PC-3 (cell line): ENCODE results near the gene PTPRN2. TPM values are rescaled to one million over a fixed set of nuclear protein-coding genes. Genes with fewer than 3 reads are reported as not detected.

Experiments used
- ATAC-seq: fragments of 200-7000 bp; cut with Tn5 transposase; 2 replicates; pipeline ENCODE4 v1.9.1; 2020; ENCODE audit warnings: mild to moderate bottlenecking, moderate library complexity
- BruUV-seq: library from RNA; stranded (reverse); fragments of 400-500 nt; replicated peaks from 2 replicates; lab custom pipeline; 2021; lab: Mats Ljungman, UMichigan
- CTCF ChIA-PET: fragments of 300-600 bp; sonication (Branson Sonifier 250); formaldehyde crosslinking; loops from one replicate; lab custom pipeline; 2022; ENCODE audit warnings: antibody characterized with exemption; lab: Charles Lee
- POLR2A ChIA-PET: fragments of 300-600 bp; sonication (Branson Sonifier 250); formaldehyde crosslinking; loops from one replicate; lab custom pipeline; 2022; ENCODE audit warnings: antibody characterized with exemption; ENCODE audit not compliant: unreplicated experiment; lab: Charles Lee
- DNase-seq: peaks from one replicate; pipeline ENCODE4 v3.0.0-alpha.2; 2015
- H2AFZ ChIP-seq: fragments of 300-600 bp; sonication (generic); 2 replicates; pipeline ENCODE4 v1.6.0; 2016; ENCODE audit warnings: antibody characterized with exemption, low read length
- H3F3A ChIP-seq: fragments of 300-600 bp; sonication (generic); one replicate; pipeline ENCODE4 v1.6.0; 2017; ENCODE audit warnings: antibody characterized with exemption, low read length, control low read depth, mild to moderate bottlenecking; ENCODE audit not compliant: unreplicated experiment
- H3K27ac ChIP-seq: fragments of 300-600 bp; sonication (generic); 2 replicates; pipeline ENCODE4 v1.5.1; 2016; ENCODE audit warnings: mild to moderate bottlenecking, low read length
- H3K27me3 ChIP-seq: fragments of 300-600 bp; sonication (generic); 2 replicates; pipeline ENCODE4 v1.6.1; 2016; ENCODE audit warnings: low read length, mixed read lengths
- H3K36me3 ChIP-seq: fragments of 300-600 bp; sonication (generic); 2 replicates; pipeline ENCODE4 v1.6.1; 2016; ENCODE audit warnings: low read depth, mixed run types, low read length, mixed read lengths
- H3K4me1 ChIP-seq: fragments of 300-600 bp; sonication (generic); 2 replicates; pipeline ENCODE4 v1.5.1; 2016; ENCODE audit warnings: low read length; ENCODE audit not compliant: insufficient read depth
- H3K4me2 ChIP-seq: fragments of 300-600 bp; sonication (generic); 2 replicates; pipeline ENCODE4 v1.6.0; 2016; ENCODE audit warnings: low read length
- H3K4me3 ChIP-seq: fragments of 300-600 bp; sonication (generic); 2 replicates; pipeline ENCODE4 v1.5.1; 2016; ENCODE audit warnings: mild to moderate bottlenecking, low read length, mixed read lengths
- H3K79me2 ChIP-seq: fragments of 300-600 bp; sonication (generic); 2 replicates; pipeline ENCODE4 v1.6.1; 2017; ENCODE audit warnings: low read length, mixed read lengths
- H3K9ac ChIP-seq: fragments of 300-600 bp; sonication (generic); 2 replicates; pipeline ENCODE4 v1.6.0; 2016; ENCODE audit warnings: mild to moderate bottlenecking, low read length
- H3K9me2 ChIP-seq: fragments of 300-600 bp; sonication (generic); replicated peaks from 2 replicates; pipeline ENCODE4 v1.6.1; 2016; ENCODE audit warnings: mixed run types, low read length, mixed read lengths
- H3K9me3 ChIP-seq: fragments of 300-600 bp; sonication (generic); 2 replicates; pipeline ENCODE4 v1.6.1; 2016; ENCODE audit warnings: low read length, mixed read lengths
- H4K20me1 ChIP-seq: fragments of 300-600 bp; sonication (generic); 2 replicates; pipeline ENCODE4 v1.6.1; 2016; ENCODE audit warnings: low read length, mixed read lengths
- EZH2 ChIP-seq: fragments of 300-600 bp; sonication (generic); IDR thresholded peaks from one replicate; pipeline ENCODE4 v1.6.1; 2017; ENCODE audit warnings: antibody characterized with exemption, mild to moderate bottlenecking, low read length; ENCODE audit not compliant: unreplicated experiment
- EZH2phosphoT487 ChIP-seq: fragments of 300-600 bp; sonication (generic); IDR thresholded peaks from 2 replicates; pipeline ENCODE4 v1.6.1; 2018; ENCODE audit warnings: mild to moderate bottlenecking, antibody characterized with exemption, low read length, borderline replicate concordance
- intact Hi-C: fragments of 100-400 bp; cut with micrococcal nuclease; formaldehyde crosslinking; loops from 2 replicates; pipeline ENCODE4 v1.9.0; 2023
- total RNA-seq: library from RNA; depleted of rRNA; stranded (reverse); fragments of >200 nt; gene quantifications from 2 replicates; pipeline ENCODE4 v1.2.3, GENCODE V29; 2014
- TF ChIP-seq, protein P1 (sequence below): fragments of 300-600 bp; sonication (generic); conservative IDR thresholded peaks from 2 replicates; pipeline ENCODE4 v1.5.1; 2017; ENCODE audit warnings: antibody characterized with exemption, low read depth, mild to moderate bottlenecking, low read length

Gene PTPRN2
- total RNA-seq, 1 experiment from 2014 or later, result 3.2 TPM

DNA sequence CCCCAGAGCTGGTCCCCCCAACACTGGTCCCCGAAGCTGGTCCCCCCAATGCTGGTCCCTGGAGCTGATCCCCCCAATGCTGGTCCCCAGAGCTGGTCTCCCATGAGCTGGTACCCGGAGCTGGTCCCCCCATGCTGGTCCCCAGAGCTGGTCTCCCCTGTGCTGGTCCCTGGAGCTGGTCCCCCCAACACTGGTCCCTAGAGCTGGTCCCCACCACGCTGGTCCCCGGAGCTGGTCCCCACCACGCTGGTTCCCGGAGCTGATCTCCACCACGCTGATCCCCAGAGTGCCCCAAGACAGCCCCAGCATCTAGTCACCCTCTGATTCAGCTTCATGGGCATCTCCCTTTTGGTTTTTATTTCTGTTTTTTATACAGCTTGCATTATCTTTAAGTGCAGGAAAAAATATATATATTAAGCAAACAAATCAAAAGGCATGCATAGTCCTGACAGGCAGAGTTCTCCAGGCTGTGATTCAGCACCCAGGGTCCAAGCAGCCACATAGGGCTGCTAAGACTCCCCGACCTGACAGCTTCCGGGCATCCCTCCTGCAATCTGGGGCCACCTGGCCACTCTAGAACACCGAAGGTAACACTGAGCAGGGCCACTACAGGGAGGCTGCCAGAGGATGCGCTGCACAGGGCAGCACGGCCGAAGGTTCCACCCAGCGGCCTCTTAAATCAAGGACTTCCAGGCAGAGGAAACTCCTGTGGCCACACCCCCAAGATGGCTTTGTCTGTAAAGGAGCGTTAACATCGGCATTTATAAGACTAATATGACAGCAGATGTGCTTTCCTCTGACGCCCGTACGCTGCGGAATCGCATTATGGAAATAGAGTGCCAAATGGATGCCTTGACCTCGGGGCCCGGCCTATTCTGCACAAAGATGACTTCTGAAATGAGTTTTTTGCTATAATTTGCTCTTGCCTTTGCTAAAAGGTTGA lies 215.0 kb downstream of the PTPRN2 start:
- intact Hi-C loops, result no loop called here
- Histone ChIP-seq H3K4me1 (peaks cover 16% of the 10 kb centered on the region; the same call in 1 of the 2 replicates), H3K4me3 (no peak overlapping the region), H3K27ac (no peak overlapping the region), H2AFZ (no peak overlapping the region), H3F3A (no peaks in the 10 kb centered on the region), H3K4me2 (no peak overlapping the region), H3K79me2 (no peaks in the 10 kb centered on the region), H3K9me2 (no peaks in the 10 kb centered on the region), H3K36me3 (no peaks in the 10 kb centered on the region), H4K20me1 (no peaks in the 10 kb centered on the region), H3K27me3 (peaks cover 33% of the 10 kb centered on the region), H3K9ac (no peak overlapping the region), H3K9me3 (no peaks in the 10 kb centered on the region)
- TF ChIP-seq, protein P1, sequence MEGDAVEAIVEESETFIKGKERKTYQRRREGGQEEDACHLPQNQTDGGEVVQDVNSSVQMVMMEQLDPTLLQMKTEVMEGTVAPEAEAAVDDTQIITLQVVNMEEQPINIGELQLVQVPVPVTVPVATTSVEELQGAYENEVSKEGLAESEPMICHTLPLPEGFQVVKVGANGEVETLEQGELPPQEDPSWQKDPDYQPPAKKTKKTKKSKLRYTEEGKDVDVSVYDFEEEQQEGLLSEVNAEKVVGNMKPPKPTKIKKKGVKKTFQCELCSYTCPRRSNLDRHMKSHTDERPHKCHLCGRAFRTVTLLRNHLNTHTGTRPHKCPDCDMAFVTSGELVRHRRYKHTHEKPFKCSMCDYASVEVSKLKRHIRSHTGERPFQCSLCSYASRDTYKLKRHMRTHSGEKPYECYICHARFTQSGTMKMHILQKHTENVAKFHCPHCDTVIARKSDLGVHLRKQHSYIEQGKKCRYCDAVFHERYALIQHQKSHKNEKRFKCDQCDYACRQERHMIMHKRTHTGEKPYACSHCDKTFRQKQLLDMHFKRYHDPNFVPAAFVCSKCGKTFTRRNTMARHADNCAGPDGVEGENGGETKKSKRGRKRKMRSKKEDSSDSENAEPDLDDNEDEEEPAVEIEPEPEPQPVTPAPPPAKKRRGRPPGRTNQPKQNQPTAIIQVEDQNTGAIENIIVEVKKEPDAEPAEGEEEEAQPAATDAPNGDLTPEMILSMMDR, result no peak
- TF ChIP-seq EZH2phosphoT487, result no peak
- no peak for TF ChIP-seq EZH2
- DNase-seq, result no peak
- no peak for ATAC-seq
- no TSS peak for BruUV-seq
- POLR2A ChIA-PET, result no interaction called here
- CTCF ChIA-PET, result no interaction called here

DNA sequence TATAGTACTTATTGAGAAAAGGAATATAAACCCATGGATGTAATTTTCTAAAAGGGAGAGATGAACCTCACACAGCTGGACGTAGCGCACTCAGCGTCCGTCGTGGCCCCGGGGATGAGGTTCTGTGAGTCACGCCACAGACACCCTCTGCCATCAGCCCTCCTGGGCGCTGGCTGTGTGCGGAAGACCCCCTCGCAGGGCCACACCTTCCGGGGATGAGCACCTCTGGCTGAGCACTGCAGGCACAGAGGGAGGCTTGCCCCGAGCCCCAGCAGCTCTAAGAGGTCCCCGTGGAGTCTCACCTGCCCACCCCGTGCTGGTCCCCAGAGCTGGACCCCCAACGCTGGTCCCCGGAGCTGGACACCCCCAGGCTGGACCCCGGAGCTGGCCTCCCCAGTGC lies 215.8 kb downstream of the PTPRN2 start:
- Histone ChIP-seq H3K4me1 (peaks cover 13% of the 10 kb centered on the region; the same call in 1 of the 2 replicates), H2AFZ (no peak overlapping the region), H3K36me3 (no peaks in the 10 kb centered on the region), H3K9me2 (no peaks in the 10 kb centered on the region), H3K4me3 (no peak overlapping the region), H3K79me2 (no peaks in the 10 kb centered on the region), H4K20me1 (no peaks in the 10 kb centered on the region), H3K27me3 (peaks cover 37% of the 10 kb centered on the region), H3F3A (no peaks in the 10 kb centered on the region), H3K27ac (no peak overlapping the region), H3K9me3 (no peaks in the 10 kb centered on the region), H3K9ac (no peak overlapping the region), H3K4me2 (no peak overlapping the region)
- intact Hi-C loops, result no loop called here
- no peak for ATAC-seq
- ChIA-PET POLR2A (no interaction called here), CTCF (no interaction called here)
- TF ChIP-seq, protein P1, result no peak
- TF ChIP-seq EZH2phosphoT487 (no peak), EZH2 (no peak)
- no peak for DNase-seq
- BruUV-seq, result no TSS peak

DNA sequence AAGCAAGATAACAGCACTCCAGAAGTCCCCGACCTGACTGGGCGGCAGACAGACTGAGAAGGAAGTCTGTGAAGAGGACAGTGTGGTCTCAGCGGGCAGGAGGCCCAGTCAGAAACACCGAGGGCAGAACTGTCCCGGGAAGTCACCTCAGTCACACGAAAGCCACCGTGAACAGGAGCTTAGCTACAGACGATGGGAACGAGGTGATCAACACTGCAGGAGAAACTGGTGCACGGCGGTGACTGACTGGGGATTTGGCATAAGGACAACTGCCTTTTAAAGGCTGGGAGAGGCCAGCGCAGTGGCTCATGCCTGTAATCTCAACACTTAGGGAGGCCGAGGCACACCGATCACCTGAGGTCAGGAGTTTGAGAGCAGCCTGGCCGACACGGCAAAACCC lies 217.8 kb downstream of the PTPRN2 start:
- H3K9me3 ChIP-seq, result no peaks in the 10 kb centered on the region
- no peaks in the 10 kb centered on the region for H3K79me2 ChIP-seq
- H3K27ac ChIP-seq, result no peak overlapping the region
- peaks cover 7% of the 10 kb centered on the region; the same call in 1 of the 2 replicates for H3K4me1 ChIP-seq
- no peak overlapping the region for H3K4me3 ChIP-seq
- H3K27me3 ChIP-seq, result peaks cover 37% of the 10 kb centered on the region
- intact Hi-C loops, result no loop called here
- no peak overlapping the region for H3K4me2 ChIP-seq
- TF ChIP-seq EZH2, result no peak
- TF ChIP-seq, protein P1, result no peak
- no peak for TF ChIP-seq EZH2phosphoT487
- ChIA-PET POLR2A (interaction anchor here (0.6 kb wide), 1 partner anchor 21 kb away, joined by 6 read pairs; no protein-coding TSS in a partner anchor), CTCF (no interaction called here)
- ATAC-seq (no peak), DNase-seq (no peak)
- no TSS peak for BruUV-seq
- no peak overlapping the region for H3K9ac ChIP-seq
- no peaks in the 10 kb centered on the region for H3F3A ChIP-seq
- H3K9me2 ChIP-seq, result no peaks in the 10 kb centered on the region
- H4K20me1 ChIP-seq, result no peaks in the 10 kb centered on the region
- no peak overlapping the region for H2AFZ ChIP-seq
- no peaks in the 10 kb centered on the region for H3K36me3 ChIP-seq
